Loucy (cell line): ENCODE measurements around the gene SLC43A3.

Experiments used
- H2AFZ ChIP-seq: fragments of 200-600 bp; sonication (generic); 2 replicates; pipeline ENCODE4 v1.6.0; 2016; ENCODE audit warnings: antibody characterized with exemption, mild to moderate bottlenecking, low read length, moderate library complexity
- H3F3A ChIP-seq: fragments of 200-600 bp; 2 replicates; pipeline ENCODE4 v1.6.0; 2016; ENCODE audit warnings: antibody characterized with exemption, low read depth, mild to moderate bottlenecking
- H3K27me3 ChIP-seq: fragments of 200-600 bp; sonication (generic); 2 replicates; pipeline ENCODE4 v1.6.1; 2014; ENCODE audit warnings: low read length, mild to moderate bottlenecking; ENCODE audit not compliant: insufficient read depth, poor library complexity, severe bottlenecking
- H3K36me3 ChIP-seq: fragments of 200-600 bp; sonication (generic); 2 replicates; pipeline ENCODE4 v1.6.1; 2016; ENCODE audit warnings: low read length; ENCODE audit not compliant: insufficient read depth
- H3K4me1 ChIP-seq: fragments of 200-600 bp; sonication (generic); 2 replicates; pipeline ENCODE4 v1.5.1; 2014; ENCODE audit warnings: low read length, mild to moderate bottlenecking; ENCODE audit not compliant: insufficient read depth, poor library complexity, severe bottlenecking
- H3K4me2 ChIP-seq: fragments of 200-600 bp; sonication (generic); 2 replicates; pipeline ENCODE4 v1.6.0; 2014; ENCODE audit warnings: antibody characterized with exemption, low read length, low read depth, mild to moderate bottlenecking; ENCODE audit not compliant: poor library complexity, severe bottlenecking
- H3K4me3 ChIP-seq: fragments of 200-600 bp; sonication (generic); 2 replicates; pipeline ENCODE4 v1.5.1; 2014; ENCODE audit warnings: low read length, mild to moderate bottlenecking, mixed read lengths; ENCODE audit not compliant: poor library complexity, severe bottlenecking
- H3K79me2 ChIP-seq: fragments of 200-600 bp; sonication (generic); 2 replicates; pipeline ENCODE4 v1.6.1; 2014; ENCODE audit warnings: low read length; ENCODE audit not compliant: insufficient read depth
- H3K9ac ChIP-seq: fragments of 200-600 bp; sonication (generic); 2 replicates; pipeline ENCODE4 v1.6.0; 2014; ENCODE audit warnings: mild to moderate bottlenecking, low read depth, low read length, moderate library complexity; ENCODE audit not compliant: poor library complexity, severe bottlenecking
- H3K9me2 ChIP-seq: fragments of 200-600 bp; sonication (generic); replicated peaks from 2 replicates; pipeline ENCODE4 v1.6.1; 2016; ENCODE audit warnings: low read depth, low read length, mixed read lengths
- H3K9me3 ChIP-seq: fragments of 200-600 bp; sonication (generic); 2 replicates; pipeline ENCODE4 v1.6.1; 2014; ENCODE audit warnings: mild to moderate bottlenecking, antibody characterized with exemption, low read length, low read depth; ENCODE audit not compliant: insufficient read depth
- H4K20me1 ChIP-seq: fragments of 200-600 bp; sonication (generic); 2 replicates; pipeline ENCODE4 v1.6.0; 2014; ENCODE audit warnings: antibody characterized with exemption, low read length, mild to moderate bottlenecking; ENCODE audit not compliant: insufficient read depth, poor library complexity, severe bottlenecking
- EZH2phosphoT487 ChIP-seq: fragments of 200-600 bp; IDR thresholded peaks from 2 replicates; pipeline ENCODE4 v1.6.1; 2018; ENCODE audit warnings: antibody characterized with exemption, mild to moderate bottlenecking, moderate library complexity, borderline replicate concordance
- TF ChIP-seq, protein P1 (sequence below): fragments of 200-600 bp; sonication (generic); conservative IDR thresholded peaks from 2 replicates; pipeline ENCODE4 v1.5.1; 2014; ENCODE audit warnings: mild to moderate bottlenecking, antibody characterized with exemption, low read length

The SLC43A3 gene

DNA sequence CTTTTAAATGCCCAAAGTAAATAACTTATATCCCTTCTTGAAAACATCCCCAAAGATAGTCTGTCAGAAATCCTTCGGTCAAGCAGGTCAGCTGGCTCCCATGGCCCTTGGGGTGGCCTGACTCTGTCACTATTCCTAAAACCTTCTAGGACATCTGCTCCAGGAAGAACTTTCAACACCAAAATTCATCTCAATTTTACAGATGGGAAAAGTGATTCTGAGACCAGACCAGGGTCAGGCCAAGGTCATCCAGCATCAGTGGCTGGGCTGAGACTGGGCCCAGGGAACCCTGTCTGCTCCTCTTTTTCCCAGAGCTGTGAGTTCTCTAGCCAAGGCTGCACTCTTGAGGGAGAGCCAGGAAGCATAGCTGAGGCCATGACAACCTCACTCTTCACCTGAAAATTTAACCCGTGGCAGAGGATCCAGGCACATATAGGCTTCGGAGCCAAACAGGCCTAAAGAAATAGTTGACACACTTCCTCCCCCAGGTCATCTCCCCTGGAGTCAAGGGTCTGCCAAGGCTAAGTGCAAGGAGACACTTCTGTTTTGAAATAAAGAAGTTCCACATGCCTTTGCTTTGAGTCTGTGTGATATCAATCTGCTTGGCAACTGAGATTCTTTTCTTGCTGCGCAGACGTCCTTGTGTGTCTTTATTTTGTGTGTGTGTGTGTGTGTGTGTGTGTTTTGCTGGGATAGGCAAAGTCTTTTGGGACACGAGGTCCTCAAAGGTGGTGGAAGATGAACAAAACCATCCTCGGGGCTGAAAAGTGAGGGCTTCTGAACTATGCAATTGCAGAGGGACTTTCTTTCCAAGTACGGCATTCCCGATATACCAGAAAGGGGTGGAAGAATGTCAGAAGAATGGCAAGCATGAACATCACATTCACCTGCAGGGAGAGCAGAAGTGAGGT is 19.7 kb downstream of the SLC43A3 start:
- peaks cover 19% of the 10 kb centered on the region for H3K4me1 ChIP-seq
- no peaks in the 10 kb centered on the region for H3K9me3 ChIP-seq
- H3K9ac ChIP-seq: no peak overlapping the region
- H2AFZ ChIP-seq: no peak overlapping the region
- peaks cover 12% of the 10 kb centered on the region; the same call in 1 of the 2 replicates for H3K79me2 ChIP-seq
- TF ChIP-seq, protein P1, sequence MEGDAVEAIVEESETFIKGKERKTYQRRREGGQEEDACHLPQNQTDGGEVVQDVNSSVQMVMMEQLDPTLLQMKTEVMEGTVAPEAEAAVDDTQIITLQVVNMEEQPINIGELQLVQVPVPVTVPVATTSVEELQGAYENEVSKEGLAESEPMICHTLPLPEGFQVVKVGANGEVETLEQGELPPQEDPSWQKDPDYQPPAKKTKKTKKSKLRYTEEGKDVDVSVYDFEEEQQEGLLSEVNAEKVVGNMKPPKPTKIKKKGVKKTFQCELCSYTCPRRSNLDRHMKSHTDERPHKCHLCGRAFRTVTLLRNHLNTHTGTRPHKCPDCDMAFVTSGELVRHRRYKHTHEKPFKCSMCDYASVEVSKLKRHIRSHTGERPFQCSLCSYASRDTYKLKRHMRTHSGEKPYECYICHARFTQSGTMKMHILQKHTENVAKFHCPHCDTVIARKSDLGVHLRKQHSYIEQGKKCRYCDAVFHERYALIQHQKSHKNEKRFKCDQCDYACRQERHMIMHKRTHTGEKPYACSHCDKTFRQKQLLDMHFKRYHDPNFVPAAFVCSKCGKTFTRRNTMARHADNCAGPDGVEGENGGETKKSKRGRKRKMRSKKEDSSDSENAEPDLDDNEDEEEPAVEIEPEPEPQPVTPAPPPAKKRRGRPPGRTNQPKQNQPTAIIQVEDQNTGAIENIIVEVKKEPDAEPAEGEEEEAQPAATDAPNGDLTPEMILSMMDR: no peak
- TF ChIP-seq EZH2phosphoT487: no peak
- no peaks in the 10 kb centered on the region for H3K9me2 ChIP-seq
- H4K20me1 ChIP-seq: peaks cover 54% of the 10 kb centered on the region
- H3K27me3 ChIP-seq: peaks cover 4% of the 10 kb centered on the region
- no peak overlapping the region for H3K4me3 ChIP-seq
- peak overlapping the region; percentile 20 for H3K4me2 ChIP-seq
- H3F3A ChIP-seq: no peaks in the 10 kb centered on the region
- H3K36me3 ChIP-seq: peaks cover 72% of the 10 kb centered on the region; the same call in 1 of the 2 replicates

- peaks cover 19% of the 10 kb centered on the region for H3K4me1 ChIP-seq
- H3K4me3 ChIP-seq: no peak overlapping the region
- no peaks in the 10 kb centered on the region for H3K9me2 ChIP-seq
- peaks cover 4% of the 10 kb centered on the region for H3K27me3 ChIP-seq
- H3F3A ChIP-seq: no peaks in the 10 kb centered on the region
- H3K79me2 ChIP-seq: peaks cover 12% of the 10 kb centered on the region; the same call in 1 of the 2 replicates
- peaks cover 66% of the 10 kb centered on the region; the same call in 1 of the 2 replicates for H3K36me3 ChIP-seq
- no peak overlapping the region for H3K9ac ChIP-seq
- no peak overlapping the region for H2AFZ ChIP-seq
- no peaks in the 10 kb centered on the region for H3K9me3 ChIP-seq
- TF ChIP-seq EZH2phosphoT487: no peak
- TF ChIP-seq, protein P1: no peak
- H3K4me2 ChIP-seq: peak overlapping the region; percentile 20
- H4K20me1 ChIP-seq: peaks cover 47% of the 10 kb centered on the region
Observed at GRCh38 chr11:57406337-57406904, 20.5 kb downstream of the SLC43A3 start.

DNA sequence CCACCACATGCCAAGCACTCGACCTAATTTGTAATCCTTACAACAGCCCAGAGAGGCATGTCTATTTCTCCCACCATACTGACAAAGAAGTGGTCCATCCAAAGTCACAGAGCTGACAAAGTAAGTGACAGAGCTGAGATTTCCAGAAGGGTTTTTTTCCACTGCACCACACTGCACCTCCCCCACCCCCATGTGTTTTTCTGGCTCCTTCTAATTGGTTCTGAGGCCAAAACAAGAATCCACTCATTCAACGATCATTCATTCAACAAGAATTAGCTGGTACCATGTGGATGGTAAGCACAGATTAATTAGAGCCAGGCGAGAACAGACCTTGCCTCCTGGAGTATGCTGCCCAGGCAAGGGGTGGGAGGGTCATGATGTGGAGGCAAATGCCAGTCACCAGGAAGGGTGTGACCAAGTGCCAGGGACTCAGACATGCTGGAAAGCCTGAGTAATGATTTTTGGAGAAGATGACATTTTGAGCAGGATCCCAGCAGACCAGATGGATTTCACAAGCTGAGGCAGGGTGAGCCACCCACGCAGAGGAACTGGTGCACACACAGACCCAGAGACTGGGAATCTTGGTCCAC is 21.6 kb downstream of the SLC43A3 start:
- Histone ChIP-seq H3K27me3 (no peaks in the 10 kb centered on the region), H3K36me3 (peaks cover 56% of the 10 kb centered on the region; the same call in 1 of the 2 replicates), H4K20me1 (peaks cover 38% of the 10 kb centered on the region), H3F3A (no peaks in the 10 kb centered on the region), H2AFZ (no peak overlapping the region), H3K9me3 (no peaks in the 10 kb centered on the region), H3K4me2 (no peak overlapping the region), H3K79me2 (peaks cover 7% of the 10 kb centered on the region; the same call in 1 of the 2 replicates), H3K9me2 (no peaks in the 10 kb centered on the region), H3K4me1 (peaks cover 19% of the 10 kb centered on the region), H3K4me3 (no peak overlapping the region), H3K9ac (no peak overlapping the region)
- TF ChIP-seq EZH2phosphoT487: no peak
- TF ChIP-seq, protein P1: no peak
